Epithelial cell of esophagus (primary cell): ENCODE data around the gene CDK14.

Experiments used
- DNase-seq: peaks from one replicate; pipeline ENCODE4 v3.0.0; 2010; ENCODE audit warnings: low read depth
- H3K4me3 ChIP-seq: 2 replicates; pipeline ENCODE4 v1.5.1; 2011; ENCODE audit warnings: mild to moderate bottlenecking, low read length, control low read depth
- CTCF ChIP-seq: IDR thresholded peaks from 2 replicates; pipeline ENCODE4 v1.5.1; 2011; ENCODE audit warnings: low read depth, mild to moderate bottlenecking, low read length, control low read depth, inconsistent platforms; ENCODE audit not compliant: insufficient read depth; ENCODE audit errors: missing control alignments

Gene CDK14

DNA sequence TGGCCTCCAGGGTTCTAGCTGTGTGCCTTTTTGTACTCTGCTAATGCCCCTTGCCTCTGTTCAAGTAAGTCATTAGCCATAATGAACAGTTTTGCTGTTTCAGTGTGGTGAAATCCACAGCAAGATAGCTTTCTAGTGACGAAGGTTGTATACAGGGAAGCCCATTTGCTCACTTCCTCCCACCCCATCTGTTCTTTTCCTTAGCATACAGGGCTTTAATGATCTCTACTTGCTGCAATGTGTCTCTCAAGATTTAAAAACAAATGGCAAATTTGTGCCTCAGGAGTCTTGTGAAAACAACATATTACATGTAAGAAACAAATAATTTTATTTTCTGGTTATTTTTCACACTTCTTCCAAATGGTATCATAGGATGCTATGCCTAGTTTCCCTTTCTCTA is 243.2 kb downstream of the CDK14 start:
- no peak for DNase-seq
- no peak for TF ChIP-seq CTCF
- H3K4me3 ChIP-seq: no peak overlapping the region

DNA sequence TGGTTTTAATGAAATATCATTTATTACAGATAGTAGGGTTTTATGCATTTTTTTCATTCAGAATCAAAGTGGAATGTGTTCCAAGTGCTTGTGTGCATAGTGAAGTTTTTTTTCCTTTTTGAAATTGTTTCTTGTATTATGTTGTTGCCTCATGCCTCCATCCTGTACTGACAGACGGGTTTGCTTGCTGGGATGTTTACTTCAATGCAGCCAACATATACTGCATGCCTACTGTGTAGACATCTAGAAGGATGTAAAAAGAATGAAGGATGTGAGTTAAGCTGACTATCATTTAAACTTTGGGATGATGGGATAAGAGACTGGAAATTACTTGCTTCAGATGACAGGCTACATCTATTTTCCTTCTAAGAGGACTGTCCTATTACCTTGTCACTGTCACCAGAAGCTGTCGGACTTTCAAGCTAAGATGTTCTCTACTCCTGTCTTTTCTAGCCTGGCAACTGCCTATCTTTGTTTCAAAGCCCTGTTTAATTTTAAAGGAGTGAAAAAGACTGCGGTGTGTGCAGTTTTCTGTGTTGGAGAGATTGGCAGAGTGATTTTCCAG is 243.7 kb downstream of the CDK14 start:
- no peak for DNase-seq
- no peak for TF ChIP-seq CTCF
- H3K4me3 ChIP-seq: no peak overlapping the region

DNA sequence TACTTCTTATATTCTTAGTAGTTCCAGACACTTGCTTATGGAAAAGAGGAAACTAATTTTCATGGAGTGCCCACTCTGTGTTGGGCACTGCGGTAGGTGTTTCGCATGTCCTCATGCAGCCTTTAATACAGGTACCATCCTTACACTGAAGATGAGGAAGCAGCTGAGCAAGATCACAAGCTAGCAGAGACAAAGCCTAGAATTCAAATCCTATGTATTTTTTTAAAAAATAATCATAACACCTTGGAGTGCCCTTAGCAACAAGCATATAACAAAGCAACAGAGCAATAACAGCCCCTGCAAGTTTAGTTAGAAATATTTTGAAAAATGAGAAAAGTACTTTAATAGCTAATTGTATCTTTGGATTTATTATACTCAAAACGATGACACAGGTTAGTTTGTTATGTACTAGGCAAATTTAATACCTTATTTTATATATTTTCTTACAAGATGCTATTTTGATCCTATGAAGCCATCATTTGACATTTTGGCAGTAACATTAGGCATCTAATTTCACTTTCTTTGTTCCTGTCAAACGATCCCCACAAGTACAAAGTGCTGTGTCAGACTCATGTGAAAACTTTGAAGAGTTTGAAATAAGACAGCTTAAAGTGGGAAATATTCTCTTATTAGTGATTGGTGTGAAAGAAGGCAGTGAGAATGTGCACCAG is 245.8 kb downstream of the CDK14 start:
- TF ChIP-seq CTCF: no peak
- no peak for DNase-seq

DNA sequence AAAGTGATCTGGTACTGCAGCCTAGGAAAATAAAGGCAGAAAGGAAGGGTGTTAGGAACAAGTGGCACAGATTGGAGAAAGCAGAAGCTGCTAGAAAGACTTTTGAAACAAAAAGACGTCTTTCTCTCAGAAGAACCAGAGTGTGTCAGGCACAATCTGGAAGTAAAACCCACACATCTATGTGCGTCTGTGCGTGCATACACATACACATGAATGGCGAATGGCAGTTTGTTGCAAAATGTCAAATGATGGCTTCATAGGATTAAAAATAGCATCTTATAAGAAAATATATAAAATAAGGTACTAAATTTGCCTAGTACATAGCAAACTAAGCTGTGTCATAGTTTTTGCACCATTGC is 246.3 kb downstream of the CDK14 start:
- no peak for TF ChIP-seq CTCF
- no peak overlapping the region for H3K4me3 ChIP-seq
- no peak for DNase-seq

More for the DNA sequence above, 245.8 kb downstream of the CDK14 start:
- no peak overlapping the region for H3K4me3 ChIP-seq

DNA sequence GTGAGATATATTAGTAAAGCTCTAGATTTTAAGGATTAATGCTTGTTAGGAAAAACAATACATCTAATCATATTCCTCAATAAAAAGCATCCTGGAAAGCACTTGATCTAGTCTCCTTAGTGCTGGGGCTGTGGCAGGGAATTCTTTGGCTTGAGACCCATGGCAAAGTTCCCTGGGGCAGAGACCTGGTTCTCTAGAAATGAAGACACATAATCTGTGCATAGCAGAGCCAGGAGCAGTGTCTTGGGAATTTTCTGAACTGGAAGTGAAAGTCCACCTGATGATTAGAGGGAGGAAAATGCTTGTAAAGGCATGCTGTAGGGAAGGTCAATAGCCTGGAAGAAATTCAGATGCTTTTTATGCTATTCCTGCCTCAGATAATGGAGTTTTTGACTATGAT is 247.4 kb downstream of the CDK14 start:
- no peak overlapping the region for H3K4me3 ChIP-seq
- no peak for TF ChIP-seq CTCF
- DNase-seq: no peak

DNA sequence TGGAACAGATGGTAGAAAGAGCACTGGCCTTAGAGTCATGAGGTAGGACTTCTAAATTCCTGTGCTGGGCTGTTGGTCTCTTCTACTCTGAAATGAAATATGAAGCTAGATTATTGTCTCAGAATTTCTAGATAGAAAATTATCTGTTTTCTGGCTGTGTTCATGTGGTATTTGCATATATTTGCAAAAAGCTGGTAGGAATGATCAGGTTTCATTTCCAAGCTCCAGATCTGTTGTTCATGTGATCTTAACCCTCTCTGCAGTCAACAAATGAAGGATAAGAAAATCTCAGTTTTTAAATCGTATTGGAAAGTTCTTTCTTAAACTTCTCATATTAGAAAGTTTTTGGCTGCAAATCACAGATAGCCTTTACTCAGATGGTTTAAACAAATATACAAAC is 248.3 kb downstream of the CDK14 start:
- TF ChIP-seq CTCF: no peak
- DNase-seq: no peak
- H3K4me3 ChIP-seq: no peak overlapping the region

DNA sequence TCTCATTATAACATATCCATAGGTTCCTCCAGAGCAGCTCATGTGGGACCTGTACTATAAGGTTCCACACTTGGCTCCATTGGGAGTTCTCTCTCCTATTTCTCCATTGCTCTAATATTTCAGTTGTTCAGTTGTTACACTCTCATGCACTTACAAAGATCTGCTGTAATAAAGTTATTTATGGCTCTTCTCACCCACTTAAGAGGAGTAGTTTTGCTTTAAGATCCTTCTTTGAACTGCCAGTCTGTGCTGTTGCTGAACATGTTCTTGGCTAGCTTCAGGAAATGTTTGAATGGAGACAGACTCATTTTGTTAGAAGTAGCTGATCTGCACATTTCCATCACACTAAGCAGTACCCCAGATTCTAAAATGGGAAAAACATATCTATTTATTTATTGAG is 250.1 kb downstream of the CDK14 start:
- no peak for DNase-seq
- no peak for TF ChIP-seq CTCF
- H3K4me3 ChIP-seq: no peak overlapping the region
